HS-5 (cell line): ENCODE data around the gene OR13J1.
"Not testable (repeated sequence)": the region's sequence is repeated elsewhere in the genome, so short reads cannot be mapped to it uniquely, and the experiment has no call there.

Experiments used
- DNase-seq: peaks from one replicate; pipeline ENCODE4 v3.0.0-alpha.2; 2012; ENCODE audit warnings: low read depth

OR13J1 gene

DNA sequence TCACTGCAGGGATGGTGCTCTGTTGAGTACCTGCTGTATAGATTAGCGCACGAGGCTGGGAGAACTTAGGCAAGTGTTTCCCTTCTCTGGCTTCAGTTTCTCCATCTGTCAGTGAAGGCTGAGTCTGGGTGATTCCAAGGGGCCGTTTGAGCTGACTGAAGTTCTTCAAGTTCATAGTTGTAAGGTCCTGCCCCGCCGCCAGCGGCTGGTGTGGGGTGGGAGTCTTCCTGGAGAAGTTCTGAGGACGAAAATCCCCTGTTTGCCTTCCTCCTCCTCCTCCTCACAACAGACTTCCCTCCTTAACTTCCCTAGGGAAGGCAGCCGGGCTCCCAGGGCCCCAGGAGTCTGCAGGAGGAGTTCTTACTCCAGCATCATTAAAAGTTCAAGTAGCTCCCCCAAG is 34.1 kb upstream of the OR13J1 start:
- no peak for DNase-seq

GRCh38 chr9:35903049-35903448 is 32.8 kb upstream of the OR13J1 start:
- DNase-seq: no peak

GRCh38 chr9:35899021-35899420 is 28.8 kb upstream of the OR13J1 start:
- no peak for DNase-seq

GRCh38 chr9:35898337-35898736 is 28.1 kb upstream of the OR13J1 start:
- DNase-seq: no peak

DNA sequence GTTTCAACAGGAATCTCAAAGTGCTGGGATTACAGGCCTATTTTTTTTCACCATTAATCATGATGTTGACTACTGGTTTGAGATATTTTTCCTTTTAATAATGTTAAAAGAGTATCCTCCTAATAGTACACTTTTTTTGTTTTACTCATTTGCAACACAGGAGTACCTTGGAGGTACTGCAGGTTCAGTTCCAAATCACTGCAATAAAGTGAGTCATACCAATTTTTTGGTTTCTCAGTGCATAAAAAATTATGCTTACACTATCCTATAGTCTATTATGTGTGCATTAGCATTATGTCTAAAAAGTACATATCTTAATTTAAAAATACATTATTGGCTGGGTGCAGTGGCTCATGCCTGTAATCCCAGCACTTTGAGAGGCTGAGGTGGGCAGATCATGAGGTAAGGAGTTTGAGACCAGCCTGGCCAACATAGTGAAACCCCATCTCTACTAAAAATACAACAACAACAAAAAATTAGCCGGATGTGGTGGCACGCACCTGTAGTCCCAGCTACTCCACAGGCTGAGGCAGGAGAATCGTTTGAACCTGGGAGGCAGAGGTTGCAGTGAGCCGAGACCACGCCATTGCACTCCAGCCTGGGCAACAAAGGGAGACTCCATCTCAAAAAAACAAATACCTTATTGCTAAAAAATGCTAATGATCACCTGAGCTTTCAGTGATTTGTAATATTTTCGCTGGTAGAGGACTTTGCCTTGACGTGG is 27.3 kb upstream of the OR13J1 start:
- not testable (repeated sequence) for DNase-seq

GRCh38 chr9:35896570-35896969 is 26.4 kb upstream of the OR13J1 start:
- DNase-seq: no peak

- no peak for DNase-seq
These were observed 21.9 kb upstream of the OR13J1 start for GRCh38 chr9:35892051-35892450.

DNA sequence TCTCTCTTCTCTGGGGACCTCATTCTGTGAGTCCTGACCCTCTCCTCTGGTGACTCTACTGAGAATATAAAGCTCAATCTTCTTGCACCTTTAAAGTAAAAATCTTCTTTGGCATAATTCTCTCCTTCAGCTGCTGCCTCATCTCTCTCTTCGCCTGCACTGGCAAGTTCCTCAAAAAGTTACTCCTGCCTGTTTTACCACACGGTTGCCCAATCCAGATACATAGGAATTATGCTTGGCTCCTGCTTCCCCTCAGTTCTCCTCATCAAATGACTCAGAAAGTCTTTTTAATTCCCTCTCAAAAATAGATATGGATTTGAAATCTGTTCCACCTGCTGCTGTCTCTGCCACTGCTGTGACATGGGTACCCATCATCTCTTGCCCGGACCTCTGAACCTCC is 21.4 kb upstream of the OR13J1 start:
- DNase-seq: no peak

DNA sequence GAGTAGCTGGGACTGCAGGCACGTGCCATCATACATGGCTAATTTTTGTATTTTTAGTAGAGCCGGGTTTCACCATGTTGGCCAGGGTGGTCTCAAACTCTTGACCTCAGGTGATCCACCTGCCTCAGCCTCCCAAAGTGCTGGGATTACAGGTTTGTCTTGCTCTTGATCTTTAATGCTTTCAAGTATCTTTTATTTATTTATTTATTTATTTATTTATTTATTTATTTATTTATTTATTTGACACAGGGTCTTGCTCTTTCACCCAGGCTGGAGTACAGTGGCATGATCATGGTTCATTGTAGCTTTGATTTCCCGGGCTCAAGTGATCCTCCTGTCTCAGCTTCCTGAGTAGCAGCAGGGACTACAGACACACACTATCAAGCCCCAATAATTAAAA is 14.7 kb upstream of the OR13J1 start:
- not testable (repeated sequence) for DNase-seq

DNA sequence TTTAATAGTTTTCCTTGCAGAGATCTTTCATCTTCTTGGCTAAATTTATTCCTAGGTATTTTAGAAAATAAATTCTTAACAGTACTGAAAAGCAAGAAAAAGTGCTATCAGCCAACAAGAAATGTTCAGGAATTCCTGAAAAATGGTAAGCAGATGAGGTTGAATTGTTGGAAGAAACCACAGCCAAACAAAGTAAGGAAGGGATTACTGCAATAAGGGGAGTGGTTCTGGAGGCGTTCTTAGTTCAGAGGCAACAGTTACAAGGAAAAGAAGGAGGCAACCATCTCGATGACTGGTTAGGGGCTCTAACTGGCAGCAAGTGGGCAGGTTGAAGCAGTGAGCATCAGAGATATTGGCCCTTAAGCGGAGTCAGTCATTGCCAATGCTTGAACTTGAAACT is 12.8 kb upstream of the OR13J1 start:
- DNase-seq: no peak

DNA sequence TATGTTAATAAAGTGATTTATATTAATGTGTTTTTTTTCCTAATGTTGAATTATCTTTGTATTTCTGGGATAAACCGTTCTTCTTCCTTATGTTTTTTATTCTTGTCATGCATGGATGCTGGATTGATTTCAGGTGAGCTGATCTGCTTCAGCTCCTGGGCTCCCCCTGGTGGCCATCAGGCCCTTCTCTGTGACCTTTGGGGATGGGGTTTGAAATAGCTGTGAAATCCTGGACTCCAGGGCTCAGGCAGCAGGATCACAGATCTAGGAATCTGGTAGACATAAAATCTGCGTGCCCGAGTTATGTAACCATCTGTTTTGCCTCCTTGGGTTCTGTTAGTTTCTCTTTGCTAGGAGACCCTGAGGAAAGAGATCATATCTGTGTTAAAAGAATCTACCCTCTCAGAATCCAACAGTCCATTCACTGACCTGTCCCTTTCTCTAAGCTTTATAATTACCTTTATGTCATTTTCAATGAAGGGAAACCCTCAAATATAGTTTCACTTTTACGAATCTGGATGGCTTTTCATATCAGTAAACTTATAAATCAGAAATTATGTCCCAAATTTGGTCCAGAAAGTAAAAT is 12.2 kb upstream of the OR13J1 start:
- DNase-seq: peak; percentile 53

- no peak for DNase-seq
These were observed 2.3 kb upstream of the OR13J1 start for GRCh38 chr9:35872505-35872904.

GRCh38 chr9:35871545-35871944 is 1.3 kb upstream of the OR13J1 start:
- no peak for DNase-seq

GRCh38 chr9:35869621-35870216 is 482 bp downstream of the OR13J1 start:
- no peak for DNase-seq

DNA sequence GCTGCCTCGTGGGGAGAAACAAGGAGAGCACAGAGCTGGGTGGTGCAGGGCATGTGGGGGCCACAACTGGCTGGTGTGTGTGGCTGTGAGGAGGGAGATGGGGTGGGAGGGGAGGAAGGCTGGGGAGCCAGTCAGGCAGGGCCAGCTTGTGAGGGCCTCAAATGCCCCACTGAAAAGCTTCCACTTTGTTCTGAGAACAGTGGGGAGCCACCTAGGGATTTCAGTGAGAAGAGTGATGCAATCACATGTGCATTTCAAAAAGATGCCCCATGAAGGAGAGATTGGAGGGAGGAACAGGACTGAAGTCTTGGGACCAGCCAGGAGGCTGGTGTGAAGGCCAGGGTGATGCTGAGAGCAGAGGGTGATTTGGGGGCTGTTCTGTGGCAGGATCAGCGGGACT is 1.3 kb downstream of the OR13J1 start:
- no peak for DNase-seq

GRCh38 chr9:35867538-35867937 is 2.7 kb downstream of the OR13J1 start:
- DNase-seq: no peak

DNA sequence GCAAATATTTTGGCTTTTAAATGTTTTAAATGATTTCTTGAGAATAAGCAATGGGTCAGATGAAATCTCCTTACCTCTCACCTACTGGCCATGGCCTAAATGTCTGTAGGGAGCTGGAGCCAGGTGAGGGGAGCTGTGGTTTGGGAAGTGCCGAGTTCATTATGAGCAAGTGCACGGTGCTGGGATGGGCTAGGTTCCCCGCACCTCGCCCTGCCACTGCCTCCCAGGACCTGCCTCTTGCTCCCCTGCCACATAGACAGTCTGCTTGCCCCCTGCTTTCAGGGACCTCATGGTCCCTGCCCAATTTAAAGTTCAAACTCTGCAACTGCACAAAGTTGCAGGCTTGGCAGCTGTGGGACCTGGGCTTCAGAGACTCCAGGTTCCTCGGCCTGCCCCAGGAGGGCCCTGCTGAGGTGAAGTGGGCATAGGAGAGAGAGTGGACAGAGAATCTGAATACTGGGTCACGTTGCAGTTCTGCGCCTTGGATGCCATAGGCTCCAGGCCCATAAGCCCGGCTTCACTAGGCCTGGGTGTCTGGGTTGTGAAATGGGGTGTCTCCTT is 5.4 kb downstream of the OR13J1 start:
- no peak for DNase-seq

- DNase-seq: no peak
These were observed 6.6 kb downstream of the OR13J1 start for GRCh38 chr9:35863583-35863982.

GRCh38 chr9:35862328-35862727 is 7.9 kb downstream of the OR13J1 start:
- DNase-seq: no peak

- no peak for DNase-seq
These were observed 8.9 kb downstream of the OR13J1 start for GRCh38 chr9:35861161-35861897.

DNA sequence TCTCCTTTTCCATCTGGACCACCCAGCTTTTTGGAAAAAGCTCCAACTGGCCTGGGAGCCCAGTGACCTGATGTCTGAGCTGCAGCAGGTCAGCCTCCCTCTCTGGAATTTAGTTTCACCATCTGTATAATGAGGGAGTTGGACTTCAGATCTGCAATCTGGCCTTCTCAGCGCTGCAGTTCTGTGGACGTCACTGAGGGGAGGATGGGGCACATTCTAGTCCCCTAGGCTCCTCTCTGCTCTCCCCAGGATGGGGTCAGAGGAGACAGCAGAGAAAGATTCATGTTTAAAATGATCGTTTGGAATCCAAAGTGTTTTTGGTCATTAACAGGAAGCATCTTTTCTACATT is 10.2 kb downstream of the OR13J1 start:
- DNase-seq: no peak

GRCh38 chr9:35859310-35859989 is 10.8 kb downstream of the OR13J1 start:
- DNase-seq: no peak
